Esophagus muscularis mucosa (tissue), 4 donors: ENCODE results near the gene ARHGEF2. TPM values are rescaled to one million over a fixed set of nuclear protein-coding genes. Genes with fewer than 3 reads are reported as not detected.
A peak's percentile ranks its signal among the peaks of the same experiment; 100 is the strongest.

Source experiments
- DNase-seq: peaks from one replicate; pipeline ENCODE4 v3.0.0-alpha.2; 2017; ENCODE audit errors: extremely low spot score
- H3K27ac ChIP-seq, 4 donors: fragments of 200-600 bp; sonication (generic); replicated peaks in 1 of 4; 1 replicate in 3 of 4; 2 replicates in 1 of 4; pipeline ENCODE4 v1.5.1; 2016 to 2019; ENCODE audit warnings: mild to moderate bottlenecking in 1 of 4
- H3K27me3 ChIP-seq, 4 donors: fragments of 200-600 bp; sonication (generic); one replicate each; pipeline versions ENCODE4 v1.5.1 to v1.6.0; 2016 to 2019
- H3K36me3 ChIP-seq, 4 donors: fragments of 200-600 bp; sonication (generic); one replicate each; pipeline ENCODE4 v1.5.1; 2016 to 2019
- H3K4me1 ChIP-seq, 4 donors: fragments of 200-600 bp; sonication (generic); one replicate each; pipeline ENCODE4 v1.5.1; 2016 to 2019
- H3K4me3 ChIP-seq, 4 donors: fragments of 200-600 bp; sonication (generic); 1 replicate in 2 of 4; 2 replicates in 2 of 4; pipeline ENCODE4 v1.5.1; 2016 to 2019; ENCODE audit warnings: mild to moderate bottlenecking in 4 of 4, moderate library complexity in 1 of 4
- H3K9me3 ChIP-seq, 4 donors: fragments of 200-600 bp; sonication (generic); 1 replicate in 3 of 4; 2 replicates in 1 of 4; pipeline ENCODE4 v1.5.1; 2016 to 2019
- EP300 ChIP-seq: sonication (generic); formaldehyde crosslinking; IDR thresholded peaks from one replicate; pipeline ENCODE4 v1.6.1; 2017; ENCODE audit warnings: antibody characterized with exemption
- POLR2A ChIP-seq: fragments of 450-650 bp; IDR thresholded peaks from one replicate; pipeline ENCODE4 v1.6.1; 2017; ENCODE audit warnings: antibody characterized with exemption, moderate library complexity, mild to moderate bottlenecking, low read depth
- POLR2AphosphoS5 ChIP-seq, 2 donors: sonication (generic); formaldehyde crosslinking; IDR thresholded peaks; one replicate each; pipeline ENCODE4 v1.6.1; 2017; ENCODE audit warnings: antibody characterized with exemption in 2 of 2
- WGBS: methylation state at CpG from one replicate; pipeline ENCODE4 v1.1.5; 2018; 5-methylcytosine and 5-hydroxymethylcytosine counted together
- intact Hi-C: fragments of 100-400 bp; cut with DNase I; formaldehyde crosslinking; loops from one replicate; pipeline ENCODE4 v1.15.1; 2023
- total RNA-seq, 4 donors: library from RNA; depleted of rRNA; stranded (reverse); fragments of >200 nt; gene quantifications; one replicate each; pipeline versions ENCODE4 v1.1.0 to v1.2.1, GENCODE V29; 2016
- TF ChIP-seq, protein P1 (sequence below), 3 experiments: fragments of 200-600 bp in 2 of 3; fragments of 450-650 bp in 1 of 3; sonication (generic) in 2 of 3; IDR thresholded peaks; one replicate each; pipeline ENCODE4 v1.5.1; 2017 to 2019; ENCODE audit warnings: antibody characterized with exemption in 3 of 3, mild to moderate bottlenecking in 2 of 3, moderate library complexity in 1 of 3

The ARHGEF2 gene
- total RNA-seq, 4 donors from 2014 or later: 54.0 to 130 (median 91.8) TPM

DNA sequence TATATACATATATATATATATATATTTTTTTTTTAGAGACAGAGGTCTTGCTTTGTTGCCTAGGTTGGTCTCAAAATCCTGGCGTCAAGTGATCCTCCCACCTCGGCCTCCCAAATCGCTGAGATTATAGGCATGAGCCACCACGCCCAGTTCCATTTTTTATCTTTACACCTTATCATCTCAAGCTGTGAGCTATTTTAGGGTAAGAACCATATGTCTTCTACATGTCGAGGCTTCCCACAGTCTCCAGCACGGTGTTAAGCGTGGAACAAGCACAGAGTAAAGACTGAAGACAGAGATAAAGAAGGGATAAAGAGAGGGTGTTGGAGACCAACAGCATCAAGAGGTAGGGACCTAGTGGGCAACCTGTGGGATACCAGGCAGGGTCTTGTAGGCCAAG lies 14.2 kb downstream of the ARHGEF2 start:
- Histone ChIP-seq H3K9me3 (no peaks in the 10 kb centered on the region), H3K36me3 (peaks cover 44 to 91% (median 81%) of the 10 kb centered on the region in 4 donors), H3K4me3 (no peak overlapping the region), H3K4me1 (peaks cover 68 to 83% (median 73%) of the 10 kb centered on the region in 4 donors), H3K27me3 (no peaks in the 10 kb centered on the region), H3K27ac (peak overlapping the region in 1 of 4 donors; percentile 13)
- intact Hi-C loops: no loop called here
- no peak for TF ChIP-seq POLR2A
- no peak for TF ChIP-seq POLR2AphosphoS5 (IDR thresholded peaks at IDR 0.05)
- TF ChIP-seq EP300: no peak
- TF ChIP-seq, protein P1, sequence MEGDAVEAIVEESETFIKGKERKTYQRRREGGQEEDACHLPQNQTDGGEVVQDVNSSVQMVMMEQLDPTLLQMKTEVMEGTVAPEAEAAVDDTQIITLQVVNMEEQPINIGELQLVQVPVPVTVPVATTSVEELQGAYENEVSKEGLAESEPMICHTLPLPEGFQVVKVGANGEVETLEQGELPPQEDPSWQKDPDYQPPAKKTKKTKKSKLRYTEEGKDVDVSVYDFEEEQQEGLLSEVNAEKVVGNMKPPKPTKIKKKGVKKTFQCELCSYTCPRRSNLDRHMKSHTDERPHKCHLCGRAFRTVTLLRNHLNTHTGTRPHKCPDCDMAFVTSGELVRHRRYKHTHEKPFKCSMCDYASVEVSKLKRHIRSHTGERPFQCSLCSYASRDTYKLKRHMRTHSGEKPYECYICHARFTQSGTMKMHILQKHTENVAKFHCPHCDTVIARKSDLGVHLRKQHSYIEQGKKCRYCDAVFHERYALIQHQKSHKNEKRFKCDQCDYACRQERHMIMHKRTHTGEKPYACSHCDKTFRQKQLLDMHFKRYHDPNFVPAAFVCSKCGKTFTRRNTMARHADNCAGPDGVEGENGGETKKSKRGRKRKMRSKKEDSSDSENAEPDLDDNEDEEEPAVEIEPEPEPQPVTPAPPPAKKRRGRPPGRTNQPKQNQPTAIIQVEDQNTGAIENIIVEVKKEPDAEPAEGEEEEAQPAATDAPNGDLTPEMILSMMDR (IDR thresholded peaks at IDR 0.05): no peak
- DNase-seq: no peak
- 91% methylated on average over 7 of the region's 7 CpGs for WGBS

DNA sequence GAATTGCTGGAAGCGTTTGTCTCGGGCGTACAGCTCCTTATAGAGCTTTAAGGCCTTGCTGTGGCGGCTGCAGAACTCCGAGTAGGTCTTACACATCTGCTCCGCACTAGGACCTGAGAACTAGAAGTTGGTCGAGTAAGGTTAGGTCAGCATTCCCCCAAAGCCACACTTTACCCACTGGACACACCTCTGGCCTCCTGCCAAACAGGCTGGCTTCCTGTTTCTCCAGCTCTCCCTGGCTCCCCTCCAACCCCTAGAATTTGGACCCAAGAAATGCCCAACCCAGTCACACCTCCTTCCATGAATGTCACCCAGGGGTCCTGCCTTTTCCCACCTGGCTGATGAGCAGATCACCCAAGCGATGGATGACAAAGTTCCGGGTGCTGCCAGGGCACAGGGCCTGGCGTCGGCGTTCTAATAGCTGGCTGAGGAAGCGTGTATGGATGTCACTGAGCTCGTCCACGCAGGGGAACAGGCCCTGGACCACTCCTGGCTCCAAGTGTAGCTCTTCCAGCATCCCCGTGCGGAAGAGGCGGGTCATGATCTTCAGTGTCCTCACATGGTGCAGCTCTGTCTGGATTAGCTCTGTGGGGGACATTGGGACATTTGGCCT lies 15.6 kb downstream of the ARHGEF2 start:
- Histone ChIP-seq H3K4me3 (no peak overlapping the region), H3K4me1 (peaks cover 53 to 68% (median 58%) of the 10 kb centered on the region in 4 donors), H3K9me3 (no peaks in the 10 kb centered on the region), H3K27me3 (no peaks in the 10 kb centered on the region), H3K36me3 (peaks cover 57 to 94% (median 90%) of the 10 kb centered on the region in 4 donors), H3K27ac (peak overlapping the region; percentile 69 to 84 (median 78))
- DNase-seq: no peak
- TF ChIP-seq POLR2AphosphoS5 (IDR thresholded peaks at IDR 0.05) (peak in 1 of 2 donors; percentile 11), EP300 (no peak), POLR2A (no peak)
- TF ChIP-seq, protein P1 (IDR thresholded peaks at IDR 0.05): no peak
- intact Hi-C loops: no loop called here
- WGBS: 64% methylated on average over 8 of the region's 18 CpGs

DNA sequence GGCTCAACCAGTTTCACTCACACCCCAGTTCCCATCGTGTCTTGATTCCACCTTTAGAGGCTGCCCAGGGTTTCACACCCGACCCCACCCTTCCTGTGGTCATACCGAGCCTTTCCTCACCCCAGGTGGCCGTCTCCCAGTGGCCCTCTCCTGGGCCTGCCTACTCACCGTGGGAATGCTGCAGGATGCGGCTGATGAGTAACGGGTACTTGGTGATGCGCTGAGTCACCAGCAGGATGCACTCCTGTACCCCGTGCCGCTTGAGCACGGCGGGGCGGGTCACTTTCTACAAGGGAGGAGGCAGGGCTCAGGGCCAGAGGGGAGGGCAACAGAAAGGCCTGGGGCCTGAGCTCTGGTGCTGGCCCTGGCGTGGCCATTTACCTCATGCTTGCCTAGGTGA lies 16.4 kb downstream of the ARHGEF2 start:
- intact Hi-C loops: loop anchor here (2.0 kb wide), 1 partner anchor 21 kb away; no protein-coding TSS in a partner anchor
- Histone ChIP-seq H3K27ac (peak overlapping the region; percentile 69 to 84 (median 78)), H3K27me3 (no peaks in the 10 kb centered on the region), H3K4me3 (no peak overlapping the region), H3K9me3 (no peaks in the 10 kb centered on the region), H3K36me3 (peaks cover 64 to 100% (median 96%) of the 10 kb centered on the region in 4 donors), H3K4me1 (peaks cover 45 to 61% (median 50%) of the 10 kb centered on the region in 4 donors)
- TF ChIP-seq, protein P1 (IDR thresholded peaks at IDR 0.05): peak; percentile 48 to 66 (median 61)
- TF ChIP-seq POLR2AphosphoS5 (IDR thresholded peaks at IDR 0.05) (peak; percentile 75 to 80), EP300 (no peak), POLR2A (no peak)
- DNase-seq: no peak
- WGBS: 38% methylated on average over 13 of the region's 14 CpGs

DNA sequence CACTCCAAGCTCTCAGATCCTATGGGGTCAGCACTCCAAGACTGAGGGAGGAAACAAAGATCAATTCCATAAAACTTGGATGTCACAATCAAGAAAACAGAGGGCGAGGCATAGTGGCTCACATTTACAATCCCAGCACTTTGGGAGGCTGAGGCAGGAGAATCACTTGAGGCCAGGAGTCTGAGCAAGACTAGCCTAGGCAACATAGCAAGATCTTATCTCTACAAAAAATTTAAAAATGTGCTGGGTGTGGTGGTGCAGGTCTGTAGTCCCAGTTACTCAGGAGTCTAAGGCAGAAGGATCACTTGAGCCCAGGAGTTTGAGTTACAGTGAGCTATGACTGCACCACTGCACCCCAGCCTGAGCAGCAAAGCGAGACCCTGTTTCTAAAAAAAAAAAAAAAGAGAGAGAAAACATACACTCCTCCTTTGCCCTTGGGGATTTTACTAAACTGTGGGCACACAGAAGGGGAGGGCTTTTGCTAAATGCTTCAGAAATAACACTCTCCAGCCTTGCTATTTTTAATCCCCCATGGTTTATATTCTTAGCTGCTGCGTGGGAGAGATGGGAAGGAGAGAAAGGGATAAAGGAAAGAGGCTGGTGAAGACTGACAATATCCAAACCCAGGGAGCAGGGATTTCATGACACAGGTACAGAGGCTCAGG lies 18.1 kb downstream of the ARHGEF2 start:
- Histone ChIP-seq H3K27ac (peak overlapping the region; percentile 69 to 84 (median 78)), H3K9me3 (no peaks in the 10 kb centered on the region), H3K36me3 (peaks cover 70 to 100% (median 96%) of the 10 kb centered on the region in 4 donors), H3K27me3 (no peaks in the 10 kb centered on the region), H3K4me1 (peaks cover 33 to 43% (median 37%) of the 10 kb centered on the region in 4 donors), H3K4me3 (no peak overlapping the region)
- intact Hi-C loops: loop anchor here (2.0 kb wide), 1 partner anchor 23 kb away; no protein-coding TSS in a partner anchor
- no peak for DNase-seq
- WGBS: 45% methylated on average over 3 of the region's 3 CpGs
- TF ChIP-seq POLR2AphosphoS5 (IDR thresholded peaks at IDR 0.05) (no peak), EP300 (no peak), POLR2A (no peak)
- TF ChIP-seq, protein P1 (IDR thresholded peaks at IDR 0.05): no peak
